Tracheal epithelial cell (primary cell): ENCODE results near the gene CHRNB4. TPM values are rescaled to one million over a fixed set of nuclear protein-coding genes. Genes with fewer than 3 reads are reported as not detected.

Source experiments
- total RNA-seq: library from RNA; depleted of rRNA; stranded (reverse); fragments of >200 nt; gene quantifications from 2 replicates; pipeline ENCODE4 v1.2.1, GENCODE V29; 2014

The CHRNB4 gene
- not detected in 2 replicates for total RNA-seq

GRCh38 chr15:78641102-78641748, at the start of gene CHRNB4:
TSS of gene CHRNB4 (minus strand) at chr15:78641210. CDS start at chr15:78641133, 77 bp downstream.

GRCh38 chr15:78620527-78621421, 20.2 kb downstream of the CHRNB4 start, which contains the start of gene CHRNA3:
TSS of gene CHRNA3 (minus strand) at chr15:78620996. CDS start at chr15:78620794, 202 bp downstream.

Other genes with a start within 250 kb of the CHRNB4 start
- gene IREB2, start 203.0 kb downstream of the CHRNB4 start, total RNA-seq = 14.5 and 17.1 TPM in 2 replicates
- 0.96 and 6.2 TPM in 2 replicates for gene HYKK, start 133.6 kb downstream of the CHRNB4 start, total RNA-seq
- 230 and 247 TPM in 2 replicates for gene PSMA4, start 100.8 kb downstream of the CHRNB4 start, total RNA-seq
- gene CHRNA5, start 75.7 kb downstream of the CHRNB4 start, total RNA-seq = 2.6 and 5.1 TPM in 2 replicates
- not detected in 2 replicates for gene CHRNA3, start 20.2 kb downstream of the CHRNB4 start, total RNA-seq
- gene ADAMTS7, start 170.3 kb upstream of the CHRNB4 start, total RNA-seq = 0.85 and 2.4 TPM in 2 replicates
- 186 and 248 TPM in 2 replicates for gene MORF4L1, start 231.7 kb upstream of the CHRNB4 start, total RNA-seq